Trophoblast cell (in vitro differentiated cells and primary cell): ENCODE measurements around the gene SUSD1.

Experiments
- DNase-seq, 2 donors: peaks; one replicate each; pipeline ENCODE4 v3.0.0-alpha.2; 2016
- H2AFZ ChIP-seq: 2 replicates; pipeline ENCODE4 v1.6.1; 2013; ENCODE audit warnings: low read length, moderate library complexity, mild to moderate bottlenecking; ENCODE audit not compliant: insufficient read depth, poor library complexity
- H2AK5ac ChIP-seq: 2 replicates; pipeline ENCODE4 v1.6.1; 2013; ENCODE audit warnings: mild to moderate bottlenecking, low read length
- H2BK120ac ChIP-seq: 2 replicates; pipeline ENCODE4 v1.6.1; 2013; ENCODE audit warnings: low read length, mild to moderate bottlenecking, moderate library complexity; ENCODE audit not compliant: insufficient read depth, poor library complexity
- H2BK12ac ChIP-seq: 2 replicates; pipeline ENCODE4 v1.6.1; 2013; ENCODE audit warnings: mild to moderate bottlenecking, low read length, moderate library complexity
- H2BK5ac ChIP-seq: 2 replicates; pipeline ENCODE4 v1.6.1; 2013; ENCODE audit warnings: low read length, low read depth, moderate library complexity, mild to moderate bottlenecking; ENCODE audit not compliant: poor library complexity
- H3K14ac ChIP-seq: 2 replicates; pipeline ENCODE4 v1.6.1; 2013; ENCODE audit warnings: mild to moderate bottlenecking, low read length
- H3K18ac ChIP-seq: 2 replicates; pipeline ENCODE4 v1.6.1; 2013; ENCODE audit warnings: mild to moderate bottlenecking, low read length
- H3K23ac ChIP-seq: 2 replicates; pipeline ENCODE4 v1.6.1; 2013; ENCODE audit warnings: low read length
- H3K27ac ChIP-seq: 2 replicates; pipeline ENCODE4 v1.5.1; 2013; ENCODE audit warnings: low read depth, mild to moderate bottlenecking, inconsistent platforms, low read length, moderate library complexity
- H3K27me3 ChIP-seq: 2 replicates; pipeline ENCODE4 v1.6.1; 2013; ENCODE audit warnings: inconsistent platforms, mild to moderate bottlenecking, low read length, moderate library complexity; ENCODE audit not compliant: insufficient read depth
- H3K36me3 ChIP-seq, 2 experiments: 1 replicate in 1 of 2; 2 replicates in 1 of 2; pipeline ENCODE4 v1.6.1; 2013; ENCODE audit warnings: low read length in 2 of 2, mild to moderate bottlenecking in 2 of 2, moderate library complexity in 1 of 2; ENCODE audit not compliant: insufficient read depth in 2 of 2, control insufficient read depth in 1 of 2
- H3K4ac ChIP-seq: 2 replicates; pipeline ENCODE4 v1.6.1; 2013; ENCODE audit warnings: low read depth, mild to moderate bottlenecking, low read length, moderate library complexity
- H3K4me1 ChIP-seq, 2 experiments: 1 replicate in 1 of 2; 2 replicates in 1 of 2; pipeline ENCODE4 v1.6.1; 2013; ENCODE audit warnings: low read length in 2 of 2, mild to moderate bottlenecking in 2 of 2, moderate library complexity in 1 of 2; ENCODE audit not compliant: insufficient read depth in 2 of 2, control insufficient read depth in 1 of 2
- H3K4me2 ChIP-seq: 2 replicates; pipeline ENCODE4 v1.6.1; 2013; ENCODE audit warnings: inconsistent platforms, mild to moderate bottlenecking, low read length, moderate library complexity
- H3K4me3 ChIP-seq: 2 replicates; pipeline ENCODE4 v1.5.1; 2013; ENCODE audit warnings: mild to moderate bottlenecking, low read depth, low read length, inconsistent platforms
- H3K79me1 ChIP-seq: one replicate; pipeline ENCODE4 v1.6.1; 2013; ENCODE audit warnings: low read length
- H3K79me2 ChIP-seq: 2 replicates; pipeline ENCODE4 v1.6.1; 2013; ENCODE audit warnings: low read length, mild to moderate bottlenecking; ENCODE audit not compliant: control insufficient read depth, insufficient read depth, poor library complexity
- H3K9ac ChIP-seq: 2 replicates; pipeline ENCODE4 v1.6.1; 2013; ENCODE audit warnings: mild to moderate bottlenecking, low read length
- H3K9me3 ChIP-seq: 2 replicates; pipeline ENCODE4 v1.6.1; 2013; ENCODE audit warnings: low read depth, mild to moderate bottlenecking, control low read depth, inconsistent platforms, low read length; ENCODE audit not compliant: insufficient read depth
- H4K12ac ChIP-seq: 2 replicates; pipeline ENCODE4 v1.6.1; 2013; ENCODE audit warnings: low read depth, mild to moderate bottlenecking, low read length, moderate library complexity
- H4K8ac ChIP-seq: 2 replicates; pipeline ENCODE4 v1.6.1; 2013; ENCODE audit warnings: low read depth, mild to moderate bottlenecking, low read length, moderate library complexity
- H4K91ac ChIP-seq: one replicate; pipeline ENCODE4 v1.6.1; 2013; ENCODE audit warnings: low read depth, mild to moderate bottlenecking, low read length, moderate library complexity
- WGBS: extraction: QIAGEN DNeasy Blood & Tissue Kit; methylation state at CpG from one replicate; pipeline ENCODE4 v1.1.7; 2013; ENCODE audit warnings: missing lambda C conversion rate; ENCODE audit not compliant: insufficient read length, insufficient coverage; ENCODE audit errors: extremely low coverage; 5-methylcytosine and 5-hydroxymethylcytosine counted together

SUSD1 gene

DNA sequence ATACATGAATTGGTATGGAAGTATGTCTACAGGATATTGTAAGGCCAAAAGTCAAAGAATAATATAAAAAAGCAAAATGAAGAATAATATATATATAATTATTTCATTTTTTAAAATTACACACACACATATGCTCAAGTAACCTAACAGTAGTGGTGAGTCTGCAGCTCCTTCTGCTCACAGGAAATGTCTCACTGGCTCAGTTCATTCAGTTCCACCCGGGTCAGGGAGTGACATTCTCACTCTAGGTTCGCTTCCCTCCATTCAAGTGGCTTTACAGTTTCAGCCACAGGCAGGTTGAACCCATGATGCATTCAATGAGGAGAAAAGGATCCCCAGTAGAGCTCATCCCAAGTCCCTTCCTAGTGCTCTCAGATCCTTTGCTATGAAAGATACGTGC is 90.8 kb downstream of the SUSD1 start:
- Histone ChIP-seq H3K9ac (no peak overlapping the region), H3K27me3 (no peaks in the 10 kb centered on the region), H3K9me3 (no peaks in the 10 kb centered on the region), H2AK5ac (no peak overlapping the region), H3K79me1 (no peaks in the 10 kb centered on the region), H4K91ac (no peak overlapping the region), H3K4me2 (no peak overlapping the region), H3K4ac (no peak overlapping the region), H2BK5ac (no peak overlapping the region), H3K14ac (no peak overlapping the region), H2BK12ac (no peak overlapping the region), H4K12ac (no peak overlapping the region), H3K79me2 (no peaks in the 10 kb centered on the region), H3K27ac (no peak overlapping the region), H4K8ac (no peak overlapping the region), H2AFZ (no peak overlapping the region), H3K18ac (no peak overlapping the region), H3K36me3 (peaks cover 2 to 8% of the 10 kb centered on the region in 2 experiments), H3K4me1 (peaks cover 2 to 3% of the 10 kb centered on the region in 2 experiments), H3K23ac (no peak overlapping the region), H2BK120ac (no peak overlapping the region), H3K4me3 (no peak overlapping the region)
- DNase-seq, result no peak
- no CpG with 5 or more reads among the region's 3 CpGs for WGBS

GRCh38 chr9:112081918-112082729 is 93.0 kb downstream of the SUSD1 start:
- H3K18ac ChIP-seq, result no peak overlapping the region
- no peaks in the 10 kb centered on the region for H3K79me2 ChIP-seq
- no peak overlapping the region for H3K14ac ChIP-seq
- no peak overlapping the region for H3K4ac ChIP-seq
- no peak for DNase-seq
- H3K4me3 ChIP-seq, result no peak overlapping the region
- no peaks in the 10 kb centered on the region for H3K9me3 ChIP-seq
- no peak overlapping the region for H4K91ac ChIP-seq
- no peak overlapping the region for H2BK120ac ChIP-seq
- no peak overlapping the region for H4K12ac ChIP-seq
- no peak overlapping the region for H2BK12ac ChIP-seq
- H3K36me3 ChIP-seq, result peaks cover 2 to 4% of the 10 kb centered on the region in 2 experiments
- H4K8ac ChIP-seq, result no peak overlapping the region
- no peak overlapping the region for H3K4me2 ChIP-seq
- no peak overlapping the region for H2BK5ac ChIP-seq
- no peak overlapping the region for H3K23ac ChIP-seq
- no peak overlapping the region for H2AFZ ChIP-seq
- peaks cover 3% of the 10 kb centered on the region in 2 experiments for H3K4me1 ChIP-seq
- H2AK5ac ChIP-seq, result no peak overlapping the region
- H3K9ac ChIP-seq, result no peak overlapping the region
- no peaks in the 10 kb centered on the region for H3K27me3 ChIP-seq
- WGBS, result no CpG with 5 or more reads among the region's 7 CpGs
- H3K79me1 ChIP-seq, result no peaks in the 10 kb centered on the region
- no peak overlapping the region for H3K27ac ChIP-seq

GRCh38 chr9:112080831-112081542 is 94.1 kb downstream of the SUSD1 start:
- H3K79me2 ChIP-seq, result no peaks in the 10 kb centered on the region
- H2BK5ac ChIP-seq, result no peak overlapping the region
- H3K36me3 ChIP-seq, result peaks cover 2 to 3% of the 10 kb centered on the region in 2 experiments
- H3K14ac ChIP-seq, result no peak overlapping the region
- H3K79me1 ChIP-seq, result no peaks in the 10 kb centered on the region
- H3K27ac ChIP-seq, result no peak overlapping the region
- no peak overlapping the region for H3K4ac ChIP-seq
- no peak overlapping the region for H2BK120ac ChIP-seq
- H2AFZ ChIP-seq, result no peak overlapping the region
- H3K23ac ChIP-seq, result no peak overlapping the region
- H3K4me1 ChIP-seq, result peaks cover 3 to 4% of the 10 kb centered on the region in 2 experiments
- no peak for DNase-seq
- H2BK12ac ChIP-seq, result no peak overlapping the region
- H4K12ac ChIP-seq, result no peak overlapping the region
- no CpG with 5 or more reads among the region's 5 CpGs for WGBS
- H4K91ac ChIP-seq, result no peak overlapping the region
- no peak overlapping the region for H2AK5ac ChIP-seq
- H3K18ac ChIP-seq, result no peak overlapping the region
- no peak overlapping the region for H3K4me3 ChIP-seq
- no peaks in the 10 kb centered on the region for H3K27me3 ChIP-seq
- no peaks in the 10 kb centered on the region for H3K9me3 ChIP-seq
- H4K8ac ChIP-seq, result no peak overlapping the region
- H3K9ac ChIP-seq, result no peak overlapping the region
- no peak overlapping the region for H3K4me2 ChIP-seq

- H3K9ac ChIP-seq, result no peak overlapping the region
- H3K4me3 ChIP-seq, result no peak overlapping the region
- H2BK12ac ChIP-seq, result no peak overlapping the region
- H3K36me3 ChIP-seq, result peaks cover 2 to 3% of the 10 kb centered on the region in 2 experiments
- peaks cover 2% of the 10 kb centered on the region for H3K79me2 ChIP-seq
- no peak for DNase-seq
- H3K4me2 ChIP-seq, result no peak overlapping the region
- no CpG with 5 or more reads among the region's 6 CpGs for WGBS
- no peak overlapping the region for H4K8ac ChIP-seq
- H4K12ac ChIP-seq, result no peak overlapping the region
- H3K4ac ChIP-seq, result no peak overlapping the region
- H3K14ac ChIP-seq, result no peak overlapping the region
- H2BK5ac ChIP-seq, result no peak overlapping the region
- H3K23ac ChIP-seq, result no peak overlapping the region
- no peak overlapping the region for H3K18ac ChIP-seq
- H4K91ac ChIP-seq, result no peak overlapping the region
- H3K9me3 ChIP-seq, result no peaks in the 10 kb centered on the region
- H3K79me1 ChIP-seq, result peaks cover 3% of the 10 kb centered on the region
- no peak overlapping the region for H2AFZ ChIP-seq
- no peak overlapping the region for H3K27ac ChIP-seq
- H3K27me3 ChIP-seq, result no peaks in the 10 kb centered on the region
- H2AK5ac ChIP-seq, result no peak overlapping the region
- H3K4me1 ChIP-seq, result peaks cover 4 to 8% of the 10 kb centered on the region in 2 experiments
- no peak overlapping the region for H2BK120ac ChIP-seq
Observed at GRCh38 chr9:112078432-112078831, 96.7 kb downstream of the SUSD1 start.
